Nephron progenitor cell (in vitro differentiated cells): ENCODE measurements around the gene GABPB1.

Source experiments
- DNase-seq: peaks from one replicate; pipeline ENCODE4 v3.0.0; 2021
- H3K27ac Mint-ChIP-seq: 2 replicates; pipeline ENCODE4 v1.8.0; 2021; ENCODE audit warnings: mild to moderate bottlenecking, moderate library complexity, mixed read lengths
- H3K27me3 Mint-ChIP-seq: 2 replicates; pipeline ENCODE4 v1.8.0; 2021; ENCODE audit warnings: mild to moderate bottlenecking, low read depth, mixed read lengths; ENCODE audit not compliant: poor library complexity
- H3K36me3 Mint-ChIP-seq: 2 replicates; pipeline ENCODE4 v1.8.0; 2021; ENCODE audit warnings: low read depth, mixed read lengths
- H3K4me1 Mint-ChIP-seq: 2 replicates; pipeline ENCODE4 v1.8.0; 2021; ENCODE audit warnings: mixed read lengths
- H3K4me3 Mint-ChIP-seq: 2 replicates; pipeline ENCODE4 v1.8.0; 2021; ENCODE audit warnings: mild to moderate bottlenecking, moderate library complexity, mixed read lengths
- H3K9me3 Mint-ChIP-seq: 2 replicates; pipeline ENCODE4 v1.8.0; 2021; ENCODE audit warnings: mild to moderate bottlenecking, moderate library complexity, mixed read lengths
- TF ChIP-seq, protein P1 (sequence below): fragments of 200-600 bp; sonication (generic); IDR thresholded peaks from 2 replicates; pipeline ENCODE4 v1.5.0; 2021; ENCODE audit warnings: antibody characterized with exemption

Gene GABPB1

DNA sequence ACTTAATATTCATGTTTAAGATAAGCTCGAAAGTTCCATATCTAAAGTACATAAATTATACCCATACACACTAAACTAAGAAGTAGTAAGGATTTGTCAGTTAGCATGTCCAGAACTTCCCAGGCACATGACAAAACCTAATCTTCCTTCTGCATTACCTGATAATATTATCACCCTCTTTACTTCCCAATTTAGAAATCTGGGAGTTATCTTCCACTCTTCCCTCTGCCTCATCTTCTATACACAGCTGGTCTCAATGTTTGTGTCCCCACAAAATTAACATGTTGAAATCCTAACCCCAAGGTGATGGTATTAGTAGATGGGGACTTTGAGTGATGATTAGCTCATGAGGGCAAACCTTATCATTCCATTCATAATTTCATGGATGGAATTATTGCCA lies 15.3 kb downstream of the GABPB1 start:
- TF ChIP-seq, protein P1, sequence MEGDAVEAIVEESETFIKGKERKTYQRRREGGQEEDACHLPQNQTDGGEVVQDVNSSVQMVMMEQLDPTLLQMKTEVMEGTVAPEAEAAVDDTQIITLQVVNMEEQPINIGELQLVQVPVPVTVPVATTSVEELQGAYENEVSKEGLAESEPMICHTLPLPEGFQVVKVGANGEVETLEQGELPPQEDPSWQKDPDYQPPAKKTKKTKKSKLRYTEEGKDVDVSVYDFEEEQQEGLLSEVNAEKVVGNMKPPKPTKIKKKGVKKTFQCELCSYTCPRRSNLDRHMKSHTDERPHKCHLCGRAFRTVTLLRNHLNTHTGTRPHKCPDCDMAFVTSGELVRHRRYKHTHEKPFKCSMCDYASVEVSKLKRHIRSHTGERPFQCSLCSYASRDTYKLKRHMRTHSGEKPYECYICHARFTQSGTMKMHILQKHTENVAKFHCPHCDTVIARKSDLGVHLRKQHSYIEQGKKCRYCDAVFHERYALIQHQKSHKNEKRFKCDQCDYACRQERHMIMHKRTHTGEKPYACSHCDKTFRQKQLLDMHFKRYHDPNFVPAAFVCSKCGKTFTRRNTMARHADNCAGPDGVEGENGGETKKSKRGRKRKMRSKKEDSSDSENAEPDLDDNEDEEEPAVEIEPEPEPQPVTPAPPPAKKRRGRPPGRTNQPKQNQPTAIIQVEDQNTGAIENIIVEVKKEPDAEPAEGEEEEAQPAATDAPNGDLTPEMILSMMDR = no peak
- Mint-ChIP-seq H3K36me3 (peaks cover 52% of the 10 kb centered on the region), H3K4me3 (no peak overlapping the region), H3K9me3 (peaks cover under 1% of the 10 kb centered on the region), H3K27me3 (peaks cover 2% of the 10 kb centered on the region), H3K27ac (no peak overlapping the region), H3K4me1 (no peaks in the 10 kb centered on the region)
- DNase-seq = no peak

DNA sequence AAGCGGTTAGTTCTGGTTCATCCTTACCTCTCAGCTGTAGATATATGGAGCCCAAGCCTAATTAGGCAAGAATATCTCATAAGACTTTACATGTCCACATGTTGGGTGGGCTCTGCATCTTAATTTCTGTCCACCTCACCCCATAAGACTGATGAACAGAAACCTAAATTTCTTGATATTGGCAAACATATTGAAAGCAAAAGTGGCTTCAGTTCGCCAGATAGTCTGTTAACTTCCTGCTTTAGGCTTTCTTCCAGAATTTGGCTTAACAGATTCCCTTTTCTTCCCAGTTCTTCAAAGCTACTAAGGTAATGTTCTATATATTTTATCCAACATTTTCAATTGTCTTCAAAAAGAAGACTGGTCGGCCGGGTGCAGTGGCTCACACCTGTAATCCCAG lies 19.7 kb downstream of the GABPB1 start:
- H3K9me3 Mint-ChIP-seq = no peaks in the 10 kb centered on the region
- no peak for DNase-seq
- H3K4me3 Mint-ChIP-seq = no peak overlapping the region
- TF ChIP-seq, protein P1 = no peak
- H3K36me3 Mint-ChIP-seq = peaks cover 31% of the 10 kb centered on the region
- H3K4me1 Mint-ChIP-seq = no peaks in the 10 kb centered on the region
- H3K27me3 Mint-ChIP-seq = no peaks in the 10 kb centered on the region
- no peak overlapping the region for H3K27ac Mint-ChIP-seq

DNA sequence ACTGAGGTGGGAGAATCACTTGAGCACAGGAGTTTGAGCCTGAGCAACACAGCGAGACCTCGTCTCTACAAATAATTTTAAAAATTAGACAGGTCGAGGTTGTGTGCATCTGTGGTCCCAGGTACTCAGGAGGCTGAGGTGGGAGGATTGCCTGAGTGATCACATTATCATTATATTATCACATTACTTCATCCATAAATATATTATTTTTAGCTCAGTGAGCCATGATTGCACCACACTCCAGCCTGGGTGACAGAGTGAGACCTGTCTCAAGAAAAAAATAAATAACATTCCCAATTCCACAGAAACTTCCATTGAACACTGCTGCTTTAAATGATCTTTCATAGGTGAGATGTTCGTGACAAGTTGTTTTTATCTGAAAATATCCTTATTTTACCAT lies 21.8 kb downstream of the GABPB1 start:
- no peak overlapping the region for H3K4me3 Mint-ChIP-seq
- H3K9me3 Mint-ChIP-seq = no peaks in the 10 kb centered on the region
- no peak overlapping the region for H3K27ac Mint-ChIP-seq
- no peaks in the 10 kb centered on the region for H3K27me3 Mint-ChIP-seq
- peaks cover 17% of the 10 kb centered on the region for H3K36me3 Mint-ChIP-seq
- DNase-seq = no peak
- no peaks in the 10 kb centered on the region for H3K4me1 Mint-ChIP-seq
- TF ChIP-seq, protein P1 = no peak

DNA sequence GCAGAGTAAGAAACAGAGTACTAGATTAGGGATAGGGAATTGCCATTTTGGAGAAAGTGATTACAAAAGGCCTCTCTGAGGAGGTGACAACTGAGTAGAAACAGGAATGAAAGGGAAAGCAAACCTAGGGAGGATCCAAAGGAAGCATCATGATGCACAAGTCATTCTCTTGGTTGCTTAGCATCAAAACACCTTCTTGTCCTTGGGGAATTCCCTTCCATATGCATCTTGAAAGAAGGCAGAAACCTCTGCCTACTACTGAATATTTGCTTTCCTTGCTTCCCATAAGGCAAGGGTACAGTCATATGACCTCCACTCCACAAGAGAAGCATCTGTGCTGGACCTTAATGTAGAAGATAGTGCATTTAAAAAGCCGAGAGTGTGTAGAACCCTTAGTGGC lies 24.1 kb downstream of the GABPB1 start:
- Mint-ChIP-seq H3K4me3 (no peak overlapping the region), H3K36me3 (peaks cover 15% of the 10 kb centered on the region), H3K27ac (no peak overlapping the region), H3K9me3 (no peaks in the 10 kb centered on the region), H3K27me3 (no peaks in the 10 kb centered on the region), H3K4me1 (peaks cover 9% of the 10 kb centered on the region)
- TF ChIP-seq, protein P1 = no peak
- no peak for DNase-seq

DNA sequence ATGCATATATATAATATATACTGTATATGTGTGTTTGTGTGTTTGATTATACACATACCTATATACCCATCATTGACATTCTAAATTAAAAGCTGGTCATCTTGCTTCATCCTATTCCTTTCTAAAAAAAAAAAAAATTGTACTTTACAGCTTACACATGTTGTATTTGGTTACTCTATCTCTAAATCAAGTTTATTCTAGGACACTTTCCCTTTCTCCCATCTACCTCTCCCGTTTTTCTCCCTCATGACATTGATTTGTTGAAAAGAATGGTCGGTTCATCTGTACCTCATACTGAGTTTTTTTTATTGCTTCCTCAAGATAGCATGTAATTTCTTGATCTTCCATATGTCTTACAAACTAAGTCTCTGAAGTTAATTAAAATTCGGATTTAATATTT lies 26.9 kb downstream of the GABPB1 start:
- no peak overlapping the region for H3K4me3 Mint-ChIP-seq
- no peak for DNase-seq
- peaks cover 15% of the 10 kb centered on the region for H3K4me1 Mint-ChIP-seq
- H3K27ac Mint-ChIP-seq = no peak overlapping the region
- no peaks in the 10 kb centered on the region for H3K27me3 Mint-ChIP-seq
- H3K36me3 Mint-ChIP-seq = peaks cover 23% of the 10 kb centered on the region
- H3K9me3 Mint-ChIP-seq = no peaks in the 10 kb centered on the region
- TF ChIP-seq, protein P1 = no peak

DNA sequence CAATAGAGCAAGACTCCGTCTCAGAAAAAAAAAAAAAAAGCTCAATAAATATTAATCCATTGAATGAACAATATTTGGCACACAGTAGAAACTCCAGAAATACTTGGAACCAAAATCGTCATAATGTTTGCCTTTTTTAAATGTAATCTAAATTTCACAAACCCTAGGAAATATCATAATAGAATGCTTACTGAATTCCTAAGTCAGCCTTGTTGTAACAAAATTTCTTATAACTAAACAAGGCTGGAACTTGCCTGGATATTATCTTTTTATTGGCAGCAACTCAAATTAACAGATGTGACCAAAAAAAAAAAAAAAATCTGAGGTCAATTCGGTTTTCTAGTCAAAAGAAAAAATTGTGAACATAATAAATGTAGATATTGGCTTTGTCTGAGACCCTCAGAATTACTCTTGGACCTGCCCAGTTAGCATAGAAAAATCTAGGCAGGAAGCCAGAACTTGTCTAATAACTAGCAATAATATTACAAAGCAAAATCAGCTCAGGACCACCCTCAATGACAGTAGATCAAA lies 33.3 kb downstream of the GABPB1 start:
- H3K27ac Mint-ChIP-seq = no peak overlapping the region
- TF ChIP-seq, protein P1 = no peak
- DNase-seq = no peak
- H3K27me3 Mint-ChIP-seq = peaks cover 3% of the 10 kb centered on the region
- peaks cover 8% of the 10 kb centered on the region for H3K4me1 Mint-ChIP-seq
- peaks cover 21% of the 10 kb centered on the region for H3K36me3 Mint-ChIP-seq
- H3K4me3 Mint-ChIP-seq = no peak overlapping the region
- H3K9me3 Mint-ChIP-seq = no peaks in the 10 kb centered on the region
